Measurements from ENCODE around the gene RPS21.

GRCh38 chr20:62400541-62400940 lies 13.6 kb downstream of the RPS21 start:
- no peak for TF ChIP-seq CTCF (conservative IDR thresholded peaks at IDR 0.05; ENCODE audit: low read length)
- no peak for TF ChIP-seq EZH2phosphoT487 (IDR thresholded peaks at IDR 0.05; ENCODE audit: borderline replicate concordance)

Data from Loucy (cell line).